VCaP (cell line): ENCODE measurements around the gene CCDC183.
"Not testable (repeated sequence)": the region's sequence is repeated elsewhere in the genome, so short reads cannot be mapped to it uniquely, and the experiment has no call there.

ENCODE experiments used
- H3K27ac ChIP-seq: fragments of 450-650 bp; 2 replicates; pipeline ENCODE4 v1.5.1; 2017
- TF ChIP-seq, protein P1 (sequence below): fragments of 450-650 bp; conservative IDR thresholded peaks from 2 replicates; pipeline ENCODE4 v1.5.1; 2017; ENCODE audit warnings: mild to moderate bottlenecking, moderate library complexity

The CCDC183 gene

DNA sequence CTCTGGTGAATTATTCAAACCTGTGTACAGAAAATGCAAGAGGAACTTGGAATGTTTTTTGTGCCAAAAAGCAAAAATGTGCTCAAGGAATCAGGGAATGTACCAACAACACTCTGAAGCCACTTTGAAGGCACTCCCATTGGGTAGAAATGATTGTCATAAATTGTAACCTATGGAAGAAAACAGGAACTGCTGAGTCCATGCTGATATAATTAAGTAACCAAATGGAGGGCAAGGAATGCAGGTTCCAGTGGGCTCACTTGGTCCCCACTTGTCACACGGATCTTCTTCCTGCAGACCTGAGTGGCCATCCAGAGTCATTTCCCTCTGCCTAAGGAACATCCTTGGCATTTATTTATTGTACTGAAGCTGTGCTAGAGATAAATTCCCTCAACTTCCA, 44.9 kb upstream of the CCDC183 start:
- H3K27ac ChIP-seq, result no peak overlapping the region
- TF ChIP-seq, protein P1, sequence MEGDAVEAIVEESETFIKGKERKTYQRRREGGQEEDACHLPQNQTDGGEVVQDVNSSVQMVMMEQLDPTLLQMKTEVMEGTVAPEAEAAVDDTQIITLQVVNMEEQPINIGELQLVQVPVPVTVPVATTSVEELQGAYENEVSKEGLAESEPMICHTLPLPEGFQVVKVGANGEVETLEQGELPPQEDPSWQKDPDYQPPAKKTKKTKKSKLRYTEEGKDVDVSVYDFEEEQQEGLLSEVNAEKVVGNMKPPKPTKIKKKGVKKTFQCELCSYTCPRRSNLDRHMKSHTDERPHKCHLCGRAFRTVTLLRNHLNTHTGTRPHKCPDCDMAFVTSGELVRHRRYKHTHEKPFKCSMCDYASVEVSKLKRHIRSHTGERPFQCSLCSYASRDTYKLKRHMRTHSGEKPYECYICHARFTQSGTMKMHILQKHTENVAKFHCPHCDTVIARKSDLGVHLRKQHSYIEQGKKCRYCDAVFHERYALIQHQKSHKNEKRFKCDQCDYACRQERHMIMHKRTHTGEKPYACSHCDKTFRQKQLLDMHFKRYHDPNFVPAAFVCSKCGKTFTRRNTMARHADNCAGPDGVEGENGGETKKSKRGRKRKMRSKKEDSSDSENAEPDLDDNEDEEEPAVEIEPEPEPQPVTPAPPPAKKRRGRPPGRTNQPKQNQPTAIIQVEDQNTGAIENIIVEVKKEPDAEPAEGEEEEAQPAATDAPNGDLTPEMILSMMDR, result no peak

DNA sequence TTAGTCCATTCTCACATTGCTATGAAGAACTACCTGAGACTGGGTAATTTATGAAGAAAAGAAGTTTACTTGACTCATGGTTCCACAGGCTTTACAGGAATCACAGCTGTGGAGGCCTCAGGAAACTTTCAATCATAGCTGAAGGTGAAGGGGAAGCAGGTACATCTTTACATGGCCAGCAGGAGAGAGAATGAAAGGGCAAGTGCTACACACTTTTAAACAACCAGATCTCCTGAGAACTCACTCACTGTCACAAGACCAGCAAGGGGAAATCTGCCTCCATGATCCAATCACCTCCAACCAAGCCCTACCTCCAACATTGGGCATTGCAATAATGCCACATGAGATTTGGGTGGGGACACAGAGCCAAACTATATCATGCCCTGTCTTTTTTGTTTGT, 44.3 kb upstream of the CCDC183 start:
- no peak overlapping the region for H3K27ac ChIP-seq
- TF ChIP-seq, protein P1, result no peak

DNA sequence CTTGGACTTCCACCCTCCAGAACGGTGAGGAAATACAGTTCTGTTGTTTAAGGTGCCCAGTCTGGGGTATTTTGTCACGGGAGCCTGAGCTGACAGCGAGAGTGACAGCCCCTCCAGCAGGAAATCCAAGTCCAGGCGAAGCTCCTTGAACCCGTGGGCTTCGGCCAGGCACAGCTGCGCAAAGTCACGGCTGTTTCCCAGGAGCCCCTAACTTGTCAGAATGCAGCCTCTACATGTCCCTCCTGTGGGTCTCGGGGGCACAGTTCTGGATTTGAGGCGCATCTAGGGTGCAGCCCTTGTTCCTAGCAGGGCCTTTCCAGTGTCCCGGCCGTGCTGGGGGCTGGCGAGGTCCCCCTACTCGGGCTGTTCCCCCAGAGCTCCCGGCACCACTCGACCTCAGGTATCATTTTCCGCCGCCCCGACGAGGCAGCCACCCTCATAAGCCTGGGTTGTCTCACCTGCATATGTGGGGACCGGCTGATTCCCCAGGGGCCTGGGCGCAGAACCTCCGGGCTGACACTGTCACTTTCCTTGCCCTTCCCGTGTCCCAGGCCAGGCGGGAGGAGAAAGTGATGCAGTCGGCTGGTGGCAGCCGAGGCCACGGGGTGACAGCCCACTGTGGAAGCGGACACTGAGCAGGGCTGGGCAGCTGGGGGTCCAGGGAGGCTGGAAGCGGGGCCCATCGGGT, 42.6 kb upstream of the CCDC183 start:
- TF ChIP-seq, protein P1, result no peak
- no peak overlapping the region for H3K27ac ChIP-seq

DNA sequence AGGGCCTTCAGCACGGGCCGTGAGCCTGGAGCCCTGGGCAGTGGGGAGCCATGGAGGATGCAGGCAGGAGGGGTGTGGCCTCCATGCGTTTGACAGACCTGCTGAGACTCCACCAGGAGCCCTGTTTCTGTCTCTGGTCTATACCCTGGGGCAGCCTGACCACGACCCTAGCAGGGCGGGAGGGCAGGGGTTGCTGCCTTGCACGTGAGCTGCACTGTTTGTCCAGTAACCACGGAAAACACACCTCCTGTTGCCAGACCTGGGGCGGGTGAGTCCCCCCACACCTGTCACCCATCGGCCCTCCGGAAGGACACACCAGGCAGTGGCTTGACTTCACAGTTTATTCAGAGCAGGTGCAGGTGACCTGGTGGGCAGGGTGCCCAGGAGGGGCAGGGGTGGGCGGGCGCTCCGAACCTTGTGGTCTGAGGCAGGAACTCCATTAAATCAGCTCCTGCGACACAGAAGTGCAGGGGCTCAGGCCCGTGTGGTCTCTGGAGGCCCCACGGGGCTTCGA, 42.0 kb upstream of the CCDC183 start:
- H3K27ac ChIP-seq, result no peak overlapping the region
- TF ChIP-seq, protein P1, result no peak

DNA sequence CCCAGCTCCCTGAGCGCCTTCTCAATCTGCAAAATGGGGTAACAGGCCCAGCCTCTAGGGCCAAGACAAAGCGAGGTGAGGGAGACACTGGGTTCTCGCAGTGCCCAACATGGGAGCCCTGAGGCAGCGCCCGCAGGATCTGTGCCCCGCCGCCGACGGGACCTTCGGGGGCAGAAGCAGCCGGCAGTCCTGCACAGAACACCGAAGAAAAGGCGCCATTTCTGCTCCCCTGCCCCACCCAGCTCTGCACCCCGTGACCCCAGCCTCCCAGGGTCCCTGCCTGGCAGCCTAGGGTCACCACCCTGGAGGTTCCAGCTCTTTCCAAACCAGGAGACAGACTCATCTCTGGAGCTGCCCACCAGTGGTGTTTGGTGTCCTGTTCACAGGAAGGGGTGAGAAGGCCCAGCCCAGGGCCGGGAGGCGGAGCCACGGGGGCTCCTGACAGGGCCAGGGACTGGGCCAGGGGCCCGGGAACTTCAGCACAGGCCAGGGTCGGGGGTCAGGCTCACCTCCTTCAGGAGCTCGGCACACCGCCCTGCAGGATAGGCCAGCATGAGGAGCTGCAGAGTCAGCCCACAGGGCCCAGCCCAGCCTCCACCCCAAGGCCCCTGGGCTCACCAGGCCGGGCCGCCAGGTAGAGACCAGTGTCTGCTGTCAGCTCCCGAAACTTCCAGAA, 41.4 kb upstream of the CCDC183 start:
- H3K27ac ChIP-seq, result no peak overlapping the region
- TF ChIP-seq, protein P1, result no peak

DNA sequence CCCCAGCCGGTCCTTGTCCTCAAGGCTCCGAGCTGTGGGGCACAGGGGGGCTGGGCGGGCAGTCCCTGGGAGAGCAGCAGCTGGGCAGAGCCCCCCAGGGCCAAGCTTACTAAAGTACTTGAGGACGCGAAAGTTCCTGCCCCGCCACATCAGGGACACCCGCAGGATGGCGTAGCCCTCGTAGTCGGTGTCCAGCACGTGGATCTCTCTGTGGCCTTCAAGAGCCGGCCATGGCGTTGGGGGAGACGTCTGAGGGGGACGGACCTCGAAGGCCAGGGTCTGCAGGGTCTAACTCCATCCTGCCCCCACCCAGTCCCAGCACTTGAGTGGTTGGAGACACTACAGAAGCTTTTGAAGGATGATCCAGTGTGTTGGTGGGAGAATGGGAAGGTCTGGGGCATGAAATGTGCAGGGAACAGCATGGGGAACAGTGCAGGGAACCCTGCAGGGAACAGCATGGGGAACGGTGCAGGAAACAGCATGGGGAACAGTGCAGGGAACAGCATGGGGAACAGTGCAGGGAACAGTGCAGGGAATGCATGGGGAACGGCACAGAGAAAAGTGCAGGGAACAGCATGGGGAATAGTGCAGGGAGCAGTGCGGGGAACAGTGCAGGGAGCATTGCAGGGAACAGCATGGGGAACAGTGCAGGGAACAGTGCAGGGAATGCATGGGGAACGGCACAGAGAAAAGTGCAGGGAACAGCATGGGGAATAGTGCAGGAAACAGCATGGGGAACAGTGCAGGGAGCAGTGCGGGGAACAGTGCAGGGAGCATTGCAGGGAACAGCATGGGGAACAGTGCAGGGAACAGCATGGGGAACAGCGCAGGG, 40.6 kb upstream of the CCDC183 start:
- not testable (repeated sequence) for H3K27ac ChIP-seq

DNA sequence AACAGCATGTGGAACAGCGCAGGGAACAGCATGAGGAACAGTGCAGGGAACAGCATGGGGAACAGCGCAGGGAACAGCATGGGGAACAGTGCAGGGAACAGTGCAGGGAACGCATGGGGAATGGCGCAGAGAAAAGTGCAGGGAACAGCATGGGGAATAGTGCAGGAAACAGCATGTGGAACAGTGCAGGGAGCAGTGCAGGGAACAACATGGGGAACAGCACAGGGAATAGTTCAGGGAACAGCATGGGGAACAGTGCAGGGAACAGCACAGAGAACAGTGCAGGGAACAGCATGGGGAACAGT, 40.1 kb upstream of the CCDC183 start:
- H3K27ac ChIP-seq, result no peak overlapping the region
- TF ChIP-seq, protein P1, result no peak
